GM12891 (cell line): ENCODE results near the gene MAN2A2.

ENCODE experiments used
- POLR2A ChIP-seq: IDR thresholded peaks from 2 replicates; pipeline ENCODE4 v1.6.1; 2011; ENCODE audit warnings: low read depth, low read length, control low read depth
- POLR2AphosphoS5 ChIP-seq: IDR thresholded peaks from 2 replicates; pipeline ENCODE4 v1.6.1; 2011; ENCODE audit warnings: low read depth, low read length, control low read depth
- TAF1 ChIP-seq: IDR thresholded peaks from 2 replicates; pipeline ENCODE4 v1.6.1; 2011; ENCODE audit warnings: low read depth, low read length, control low read depth

GRCh38 chr15:90904746-90905145, 1.6 kb downstream of the MAN2A2 start:
- TF ChIP-seq POLR2A, result no peak
- no peak for TF ChIP-seq POLR2AphosphoS5
- TF ChIP-seq TAF1, result no peak
